B cell (primary cell): ENCODE data around the gene TXNRD3.
"Not testable (repeated sequence)": the region's sequence is repeated elsewhere in the genome, so short reads cannot be mapped to it uniquely, and the experiment has no call there.

Experiments
- CTCF ChIP-seq: fragments of 200-600 bp; IDR thresholded peaks from one replicate; pipeline ENCODE4 v1.8.0; 2022; ENCODE audit warnings: antibody characterized with exemption, mild to moderate bottlenecking
- EZH2 ChIP-seq: IDR thresholded peaks from 2 replicates; pipeline ENCODE4 v1.6.1; 2012; ENCODE audit warnings: borderline replicate concordance, low read depth, mild to moderate bottlenecking, moderate library complexity, low read length; ENCODE audit not compliant: insufficient read depth, poor library complexity, severe bottlenecking

- TF ChIP-seq CTCF, EZH2: not testable (repeated sequence)
Measured at GRCh38 chr3:126595479-126595878, 59.4 kb downstream of the TXNRD3 start.
